ENCODE results near the gene GPD1L.
"Not testable (repeated sequence)": the region's sequence is repeated elsewhere in the genome, so short reads cannot be mapped to it uniquely, and the experiment has no call there.

The GPD1L gene

DNA sequence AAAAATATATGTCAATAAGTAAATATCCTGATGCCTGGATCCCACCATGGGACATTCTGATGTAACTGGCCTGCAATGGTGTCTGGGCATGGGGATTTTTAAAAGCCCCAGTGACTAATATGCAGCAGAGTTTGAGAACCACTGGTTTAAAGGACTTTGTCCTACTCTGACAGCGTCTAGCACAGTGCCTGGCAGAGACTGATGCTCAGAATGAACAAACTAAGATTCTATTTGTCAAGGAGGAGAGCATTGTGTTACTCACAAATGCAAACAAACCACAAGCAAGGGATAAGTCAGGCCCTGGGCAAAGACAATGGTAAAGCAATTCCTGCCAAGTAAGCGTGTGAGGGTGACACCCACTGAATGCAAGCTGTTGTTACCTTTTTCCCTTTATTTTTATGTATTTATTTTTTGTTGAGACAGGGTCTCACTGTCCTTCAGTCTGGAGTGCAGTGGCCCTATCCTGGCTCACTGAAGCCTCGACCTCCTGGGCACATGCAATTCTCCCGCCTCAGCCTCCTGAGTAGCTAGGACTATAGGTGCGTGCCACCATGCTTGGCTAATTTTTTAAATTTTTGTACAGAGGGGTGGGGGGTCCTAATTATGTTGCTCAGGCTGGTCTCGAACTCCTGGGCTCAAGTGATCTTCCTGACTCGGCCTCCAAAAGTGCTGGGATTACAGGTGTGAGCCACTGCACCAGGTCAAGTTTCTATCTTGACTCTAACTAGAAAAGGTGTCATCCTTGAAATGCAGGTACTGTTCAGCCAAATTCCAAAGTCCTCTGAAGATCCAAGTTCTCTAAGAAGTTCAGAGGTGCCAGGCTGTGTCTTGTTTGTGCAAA, 909 bp upstream of the GPD1L start:
- DNase-seq (ENCODE audit: low spot score): no peak

DNA sequence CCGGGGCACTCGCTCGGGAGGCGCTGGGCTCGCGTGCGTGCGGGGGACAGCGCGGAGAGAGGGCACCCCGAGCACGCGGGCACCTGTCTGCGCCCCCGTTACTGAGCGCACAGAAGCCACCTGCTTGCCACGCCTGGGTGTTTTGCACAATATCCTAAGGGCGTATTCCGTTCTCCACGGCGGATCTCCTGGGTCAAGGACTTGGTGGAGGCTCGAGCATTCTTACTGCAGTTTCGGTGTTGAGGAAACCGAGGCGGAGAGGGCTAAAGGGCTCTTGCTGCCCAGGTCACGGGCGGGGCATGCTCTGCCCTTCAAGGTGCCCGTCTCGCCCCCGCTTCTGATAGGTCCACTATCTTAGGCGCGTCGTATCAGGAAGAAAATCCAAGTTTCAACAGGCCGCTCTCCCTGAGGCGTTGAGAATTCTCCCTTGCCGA, 526 bp downstream of the GPD1L start:
- peak; percentile 8 for DNase-seq (ENCODE audit: low spot score)

DNA sequence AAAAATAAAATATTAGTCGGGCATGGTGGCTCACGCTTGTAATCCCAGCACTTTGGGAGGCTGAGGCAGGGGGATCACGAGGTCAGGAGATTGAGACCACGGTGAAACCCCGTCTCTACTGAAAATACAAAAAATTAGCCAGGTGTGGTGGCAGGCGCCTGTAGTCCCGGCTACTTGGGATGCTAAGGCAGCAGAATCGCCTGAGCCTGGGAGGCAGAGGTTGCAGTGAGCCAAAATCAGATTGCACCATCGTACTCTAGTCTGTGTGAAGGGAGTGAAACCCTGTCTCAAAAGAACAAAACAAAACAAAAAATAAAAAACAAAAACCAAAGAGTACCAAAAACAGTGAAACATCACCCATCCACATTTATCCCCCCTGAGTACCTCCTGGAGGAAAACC, 1.8 kb downstream of the GPD1L start:
- not testable (repeated sequence) for DNase-seq (ENCODE audit: low spot score)

DNA sequence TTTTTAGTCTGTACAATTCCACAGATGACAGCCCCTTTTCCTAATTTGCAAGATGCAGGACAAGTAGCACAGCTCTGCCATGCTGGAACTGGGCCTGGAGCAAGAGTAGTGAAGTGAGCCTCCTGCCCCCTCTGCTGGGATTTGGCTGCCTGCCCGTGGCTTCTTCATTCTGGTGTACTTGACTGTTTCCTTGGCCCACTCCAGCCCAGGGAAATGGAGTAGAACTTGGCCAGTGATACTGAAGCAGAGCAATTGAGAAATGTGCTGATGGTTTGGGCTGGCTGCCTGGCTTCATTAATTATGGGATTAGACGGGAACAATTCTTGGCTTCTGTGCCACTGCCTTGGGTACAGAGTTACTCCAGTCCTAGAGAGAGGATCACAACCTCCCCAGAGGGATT, 2.8 kb downstream of the GPD1L start:
- DNase-seq (ENCODE audit: low spot score): peak; percentile 11

DNA sequence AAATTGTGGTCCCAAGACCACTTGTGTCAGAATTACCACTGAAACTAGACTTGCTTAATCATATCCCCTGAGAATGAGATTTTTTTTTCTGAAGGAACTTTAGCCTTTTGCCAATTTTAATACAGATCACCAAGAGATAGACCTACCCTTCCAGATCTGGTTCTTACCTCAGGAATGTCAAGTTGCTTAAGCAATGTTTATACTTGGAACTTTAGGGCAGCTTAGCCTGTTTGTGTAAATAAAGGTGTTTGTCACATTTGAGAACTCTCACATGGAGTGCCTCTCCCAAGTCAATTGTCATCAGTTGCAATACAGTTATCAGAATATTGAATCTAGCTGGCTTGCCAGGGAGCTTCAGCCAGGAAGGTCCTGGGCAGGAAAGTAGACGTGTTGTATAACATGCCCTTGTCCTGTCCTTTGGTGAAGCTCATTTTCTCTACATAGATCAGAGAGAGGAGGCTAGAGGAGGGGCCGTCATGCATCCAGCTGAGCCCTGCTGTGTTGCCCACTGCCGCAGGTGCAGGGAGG, 3.9 kb downstream of the GPD1L start:
- no peak for DNase-seq (ENCODE audit: low spot score)

DNA sequence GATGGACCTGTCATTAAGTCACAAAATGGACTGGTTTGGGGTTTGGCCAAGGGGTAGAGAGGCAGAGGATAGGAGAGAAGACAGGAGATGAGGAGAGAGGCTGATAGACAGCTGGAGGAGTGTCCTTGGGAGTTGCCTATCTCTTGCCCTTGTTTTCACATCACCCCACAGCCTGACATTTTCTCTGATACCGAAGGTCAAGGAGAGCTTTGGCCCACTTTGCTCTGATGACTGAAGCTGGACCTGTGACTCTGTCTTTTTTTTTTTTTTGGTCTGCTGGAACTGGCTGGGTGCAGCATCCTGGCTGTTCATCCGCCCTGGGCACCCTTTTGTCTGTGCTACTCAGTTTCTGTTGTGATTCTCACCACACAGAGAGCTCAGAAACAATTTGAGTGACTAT, 5.1 kb downstream of the GPD1L start:
- no peak for DNase-seq (ENCODE audit: low spot score)

DNA sequence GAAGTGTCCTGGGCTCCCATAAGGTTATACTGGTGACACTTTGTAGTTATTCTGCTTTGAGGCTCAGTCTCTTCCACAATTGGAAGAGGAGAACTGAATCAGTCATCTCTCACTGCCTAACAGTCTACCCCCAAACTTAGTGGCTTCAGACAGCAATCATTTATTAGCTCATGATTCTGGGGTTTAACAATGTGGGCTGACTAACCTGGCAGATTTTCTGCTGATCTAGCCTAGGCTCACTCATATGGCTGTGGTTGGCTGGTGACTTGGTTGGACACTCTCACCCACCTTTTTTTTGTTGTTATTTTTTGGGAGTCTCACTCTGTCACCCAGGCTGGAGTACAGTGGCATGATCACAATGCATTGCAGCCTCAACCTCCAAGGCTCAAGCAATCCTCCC, 7.1 kb downstream of the GPD1L start:
- DNase-seq (ENCODE audit: low spot score): no peak

DNA sequence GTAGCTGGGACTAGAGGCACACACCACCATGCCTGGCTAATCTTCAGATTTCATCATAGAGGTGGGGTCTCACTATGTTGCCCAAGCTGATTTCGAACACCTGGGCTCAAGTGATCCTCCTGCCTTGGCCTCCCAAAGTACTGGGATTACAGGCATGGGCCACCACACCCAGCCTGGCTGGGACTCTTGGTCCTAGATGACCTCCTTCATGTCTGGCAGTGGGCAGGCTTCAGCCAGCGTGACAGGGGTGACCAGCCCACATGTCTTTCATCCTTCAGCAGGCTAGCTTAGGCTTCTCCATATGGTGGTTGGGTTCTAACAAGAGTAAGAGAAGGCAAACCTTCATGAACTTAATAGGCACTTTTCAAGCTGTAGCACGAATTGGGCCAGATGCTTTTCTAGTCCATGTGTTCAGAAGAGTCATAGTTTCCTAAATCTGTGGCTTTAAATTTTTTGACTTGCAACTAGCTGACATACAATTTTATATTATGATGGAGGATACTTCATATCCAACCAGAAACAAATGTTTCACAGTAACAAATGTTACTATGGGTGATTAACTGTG, 7.6 kb downstream of the GPD1L start:
- DNase-seq (ENCODE audit: low spot score): no peak

DNA sequence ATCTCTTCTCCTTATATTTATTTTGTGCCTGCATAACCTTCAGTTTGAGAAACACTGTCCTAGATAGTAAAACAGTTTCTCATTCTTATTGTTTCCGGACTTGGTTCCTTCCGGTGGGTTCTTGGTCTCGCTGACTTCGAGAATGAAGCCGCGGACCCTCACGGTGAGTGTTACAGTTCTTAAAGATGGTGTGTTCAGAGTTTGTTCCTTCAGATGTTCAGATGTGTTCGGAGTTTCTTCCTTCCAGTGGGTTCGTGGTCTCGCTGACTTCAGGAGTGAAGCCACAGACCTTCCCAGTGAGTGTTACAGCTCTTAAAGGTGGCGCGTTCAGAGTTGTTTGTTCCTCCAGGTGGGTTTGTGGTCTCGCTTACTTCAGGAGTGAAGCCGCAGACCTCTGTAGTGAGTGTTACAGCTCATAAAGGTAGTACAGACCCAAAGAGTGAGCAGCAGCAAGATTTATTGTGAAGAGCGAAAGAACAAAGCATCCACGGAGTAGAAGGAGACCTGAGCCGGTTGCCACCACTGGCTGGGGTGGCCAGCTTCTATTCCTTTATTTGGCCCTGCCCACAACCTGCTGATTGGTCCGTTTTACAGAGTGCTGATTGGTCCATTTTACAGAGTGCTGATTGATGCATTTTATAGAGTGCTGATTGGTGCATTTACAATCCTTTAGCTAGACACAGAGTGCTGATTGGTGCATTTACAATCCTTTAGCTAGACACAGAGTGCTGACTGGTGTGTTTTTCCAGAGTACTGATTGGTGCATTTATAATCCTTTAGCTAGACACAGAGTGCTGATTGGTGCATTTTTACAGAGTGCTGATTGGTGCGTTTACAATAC, 8.3 kb downstream of the GPD1L start:
- DNase-seq (ENCODE audit: low spot score): not testable (repeated sequence)

DNA sequence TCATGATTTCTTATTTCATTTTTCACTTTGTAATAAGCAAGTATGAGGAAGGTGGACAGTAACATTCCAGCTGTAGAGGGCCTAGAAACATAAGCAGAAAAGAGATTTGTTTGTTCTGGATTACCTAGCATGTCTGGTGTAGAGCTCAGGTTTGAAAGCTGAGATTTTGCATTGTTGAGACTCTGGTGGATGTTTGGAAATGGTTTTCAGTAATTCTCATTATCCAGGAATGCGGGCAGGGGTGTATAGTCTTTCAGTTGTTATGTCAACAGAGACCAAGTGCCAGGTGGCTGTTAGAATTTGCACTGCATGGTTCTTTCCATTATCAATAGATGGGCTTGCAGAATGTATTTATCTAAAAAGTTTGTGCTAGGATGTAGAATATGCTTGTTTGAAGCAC, 10.9 kb downstream of the GPD1L start:
- DNase-seq (ENCODE audit: low spot score): no peak

DNA sequence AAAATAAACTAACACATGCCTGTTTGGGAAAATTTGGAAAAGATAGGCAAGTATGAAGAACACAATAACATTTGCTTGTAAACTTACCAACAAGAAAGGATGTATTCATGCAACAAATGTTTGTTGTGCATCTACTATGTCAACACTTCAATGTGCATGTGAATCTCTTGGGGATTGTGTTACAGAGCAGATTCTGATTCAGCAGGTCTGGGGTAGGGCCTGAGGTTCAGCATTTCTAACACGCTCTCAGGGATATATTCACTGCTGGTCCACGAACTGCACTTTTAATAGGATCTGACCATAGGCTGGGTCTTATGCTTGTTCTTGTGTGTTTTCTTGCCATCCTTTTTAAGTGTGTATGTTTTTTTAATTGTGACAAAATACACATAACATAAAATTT, 11.8 kb downstream of the GPD1L start:
- no peak for DNase-seq (ENCODE audit: low spot score)

DNA sequence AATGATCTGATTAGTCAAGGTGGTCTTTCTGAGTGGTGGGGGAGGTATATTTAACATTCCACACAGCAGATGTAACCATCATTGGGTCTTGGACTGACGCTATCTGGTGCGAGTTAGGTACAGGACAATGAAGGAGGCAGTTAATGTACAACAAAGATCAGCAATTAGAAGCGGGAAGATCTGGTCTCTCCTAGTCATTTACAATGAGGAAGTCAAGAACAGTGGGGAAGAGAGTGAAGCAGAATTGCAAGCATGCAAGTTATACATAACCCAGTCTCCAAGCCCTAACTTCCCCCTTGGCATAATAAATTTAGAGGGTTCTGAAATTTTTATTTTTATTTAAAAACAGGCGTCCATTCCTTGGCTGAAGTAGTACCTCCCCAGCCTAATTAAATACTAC, 14.1 kb downstream of the GPD1L start:
- DNase-seq (ENCODE audit: low spot score): no peak

DNA sequence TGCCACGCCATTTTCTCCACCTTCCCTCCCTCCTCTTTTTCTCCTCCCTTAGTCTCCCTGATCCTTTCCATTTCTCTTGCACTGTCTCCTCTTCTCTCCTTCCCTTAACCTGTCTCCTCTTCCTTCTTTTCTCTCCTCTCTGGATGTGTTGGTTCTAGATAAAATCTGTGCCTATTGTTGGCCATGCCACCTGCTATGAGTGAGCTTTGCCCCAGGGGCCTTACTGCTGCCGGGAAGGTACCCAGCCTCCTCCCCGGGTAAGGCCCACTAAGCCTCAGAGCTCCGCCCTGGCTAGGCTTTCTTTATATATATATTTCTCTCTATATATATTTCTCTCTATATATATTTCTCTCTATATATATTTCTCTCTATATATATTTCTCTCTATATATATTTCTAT, 14.7 kb downstream of the GPD1L start:
- DNase-seq (ENCODE audit: low spot score): no peak

DNA sequence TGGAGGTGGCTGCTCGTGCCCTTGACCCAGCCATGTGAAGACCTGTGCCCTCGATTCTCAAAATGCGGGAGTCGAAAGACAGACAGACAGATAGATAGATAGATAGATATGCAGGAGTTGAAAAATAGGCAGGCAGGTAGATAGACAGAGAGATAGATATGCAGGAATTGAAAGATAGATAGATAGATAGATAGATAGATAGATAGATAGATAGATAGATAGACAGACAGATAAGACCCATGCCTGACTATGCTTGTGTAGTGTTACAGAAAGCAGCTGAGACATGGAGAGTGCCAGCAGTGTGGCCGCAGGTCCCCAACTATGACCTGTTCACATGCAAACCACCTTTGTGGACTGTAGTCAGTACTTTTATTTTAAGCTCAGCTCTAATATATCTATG, 17.2 kb downstream of the GPD1L start:
- no peak for DNase-seq (ENCODE audit: low spot score)

DNA sequence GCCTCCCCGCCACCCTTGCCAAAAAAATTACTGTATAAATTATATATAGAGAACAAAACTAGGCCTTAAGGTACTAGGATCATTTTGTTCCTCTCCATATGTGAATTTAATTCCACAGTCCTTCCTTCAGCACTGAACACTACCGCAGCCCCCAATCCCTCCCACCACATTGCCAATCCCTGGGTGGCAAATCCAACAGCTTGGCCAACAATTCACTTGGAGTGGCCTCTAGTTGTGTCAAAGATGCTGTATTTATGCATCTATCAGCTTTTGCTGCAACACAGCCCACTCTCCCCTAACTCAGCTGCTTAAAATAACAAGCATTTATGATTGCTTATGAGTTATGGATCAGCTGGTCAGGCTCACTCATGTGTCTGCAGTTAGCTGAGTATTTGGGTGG, 18.6 kb downstream of the GPD1L start:
- DNase-seq (ENCODE audit: low spot score): no peak

DNA sequence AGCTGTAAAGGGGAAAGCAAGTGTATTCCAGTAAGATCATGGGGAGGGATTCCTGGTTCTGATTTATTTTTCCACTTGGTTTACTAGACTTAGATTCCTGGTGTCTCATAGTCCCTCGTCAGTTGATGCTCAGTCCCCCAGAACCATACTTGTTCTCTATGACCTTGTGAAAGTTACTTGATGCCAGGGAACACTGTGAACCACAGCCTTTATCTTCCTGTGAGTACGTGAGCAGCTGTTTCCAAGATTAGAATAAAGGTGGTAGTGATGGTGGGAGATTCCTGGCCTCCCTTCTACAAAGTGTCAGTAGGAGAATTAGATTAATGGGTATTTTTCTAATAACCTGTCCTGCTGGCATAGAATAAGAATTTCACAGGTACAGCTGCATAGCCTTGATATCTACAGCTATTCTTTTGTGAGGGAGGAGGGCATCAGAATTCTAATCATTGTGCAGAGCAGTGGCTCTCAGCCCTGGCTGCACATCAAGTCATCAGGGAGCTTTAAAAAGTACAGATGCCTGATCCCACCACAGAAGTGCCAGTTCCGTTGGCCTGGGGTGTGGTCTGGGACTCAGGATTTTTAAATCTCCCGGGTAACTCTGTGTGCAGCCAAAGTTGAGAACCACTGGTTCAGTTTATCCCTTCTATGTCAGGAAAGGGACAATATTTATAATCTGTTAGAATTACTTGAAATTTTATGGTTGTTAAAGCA, 20.0 kb downstream of the GPD1L start:
- DNase-seq (ENCODE audit: low spot score): no peak

DNA sequence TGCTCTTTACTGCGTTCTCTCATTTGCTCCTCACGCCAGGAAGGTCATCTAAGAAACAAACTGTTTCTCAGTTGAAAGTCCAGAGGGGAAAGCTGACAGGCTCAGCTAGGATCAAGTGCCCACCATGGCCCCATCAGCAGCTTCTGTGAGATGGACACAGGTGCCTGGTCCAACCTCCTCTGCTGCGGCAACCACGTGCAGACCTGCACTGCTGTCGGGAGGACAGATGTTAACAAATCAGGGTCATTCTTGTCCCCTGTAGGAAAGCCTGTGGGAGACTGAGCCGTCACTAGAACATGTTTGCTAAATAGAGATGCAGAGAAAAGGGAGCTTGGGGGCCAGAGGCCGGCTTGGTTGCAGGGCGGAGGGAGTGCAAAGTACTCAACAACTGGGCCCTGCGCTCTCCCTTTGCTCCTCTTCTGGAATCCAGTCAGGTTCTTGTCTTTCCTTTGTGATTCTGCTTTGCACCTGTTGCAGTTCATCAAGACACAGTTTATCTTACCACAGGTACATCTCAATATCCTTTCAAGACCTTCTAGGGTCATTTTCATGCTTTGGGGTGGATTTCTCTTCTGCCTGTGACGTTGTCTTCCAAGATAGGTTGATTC, 20.9 kb downstream of the GPD1L start:
- no peak for DNase-seq (ENCODE audit: low spot score)

DNA sequence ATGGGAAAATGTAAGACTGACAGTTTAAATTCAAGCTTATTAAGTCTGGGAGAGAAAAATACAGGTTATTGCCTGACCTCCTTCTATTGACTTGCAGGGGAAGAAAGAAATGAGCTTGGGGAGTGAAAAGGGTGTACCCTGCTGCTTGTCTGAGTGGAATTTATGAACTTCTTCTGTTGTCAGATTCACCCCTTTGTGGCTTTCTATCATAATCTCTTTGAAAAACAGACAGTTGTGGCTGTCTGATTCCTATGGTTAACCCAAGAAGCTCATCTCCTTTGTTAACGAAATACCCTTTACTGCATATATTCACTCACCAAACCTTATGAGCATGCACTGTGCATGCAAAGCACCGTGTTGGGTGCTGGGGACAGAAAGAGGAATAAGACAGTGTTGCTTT, 22.5 kb downstream of the GPD1L start:
- no peak for DNase-seq (ENCODE audit: low spot score)

DNA sequence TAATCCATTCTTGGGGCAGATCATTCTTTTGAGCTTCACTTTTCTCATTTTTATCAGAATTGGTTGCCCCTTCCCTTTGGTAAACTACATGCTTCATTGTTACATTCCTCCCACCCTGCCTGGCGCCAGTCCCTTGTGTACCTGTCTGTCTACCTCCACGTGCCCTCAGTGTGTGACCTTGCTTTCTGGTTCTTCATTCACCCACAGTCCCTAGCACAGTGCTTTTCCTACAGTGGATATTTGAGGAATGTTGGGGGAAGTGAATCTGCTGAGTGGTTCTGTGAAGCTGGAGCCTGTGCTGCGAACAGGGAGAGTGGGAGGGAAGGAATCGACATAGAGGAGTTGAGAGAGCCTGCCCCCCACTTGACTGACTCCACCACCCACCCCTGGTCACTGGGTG, 23.4 kb downstream of the GPD1L start:
- no peak for DNase-seq (ENCODE audit: low spot score)

DNA sequence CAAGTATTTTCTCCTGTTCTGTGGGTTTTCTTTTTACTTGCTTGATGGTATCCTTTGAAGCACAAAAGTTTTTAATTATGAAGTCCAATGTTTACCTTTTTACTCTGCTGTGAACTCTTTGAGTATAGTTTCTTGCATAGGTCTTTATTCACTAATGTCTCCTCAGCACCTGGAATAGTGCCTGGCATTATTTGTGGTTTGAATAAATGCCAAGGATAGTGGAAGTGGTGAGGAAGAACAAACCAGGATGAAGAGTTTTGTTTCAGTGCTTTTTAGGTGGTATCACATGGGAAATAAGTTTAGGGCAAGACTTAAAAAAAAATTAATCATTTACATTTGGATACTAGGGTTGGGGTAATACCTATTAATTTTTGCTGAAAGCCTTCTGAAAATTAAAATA, 25.7 kb downstream of the GPD1L start:
- DNase-seq (ENCODE audit: low spot score): no peak

DNA sequence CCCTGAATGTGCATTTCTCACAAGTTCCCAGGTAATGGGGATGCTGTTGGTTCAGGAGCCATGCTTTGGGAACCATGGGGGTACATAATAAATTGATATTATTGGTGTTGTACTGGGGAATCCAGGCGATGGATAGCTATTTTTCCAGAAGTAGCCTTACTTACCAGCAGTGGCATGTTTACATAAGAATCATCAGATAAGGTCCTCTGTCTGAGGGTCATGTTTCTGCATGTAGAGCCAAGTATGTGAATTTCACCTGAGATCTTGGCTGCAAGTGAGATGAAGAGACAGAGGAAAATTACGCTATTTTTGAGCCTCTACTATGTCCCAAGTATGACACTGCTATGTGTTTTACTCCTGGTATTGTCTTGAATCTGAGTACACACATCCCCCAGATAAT, 26.3 kb downstream of the GPD1L start:
- DNase-seq (ENCODE audit: low spot score): no peak

DNA sequence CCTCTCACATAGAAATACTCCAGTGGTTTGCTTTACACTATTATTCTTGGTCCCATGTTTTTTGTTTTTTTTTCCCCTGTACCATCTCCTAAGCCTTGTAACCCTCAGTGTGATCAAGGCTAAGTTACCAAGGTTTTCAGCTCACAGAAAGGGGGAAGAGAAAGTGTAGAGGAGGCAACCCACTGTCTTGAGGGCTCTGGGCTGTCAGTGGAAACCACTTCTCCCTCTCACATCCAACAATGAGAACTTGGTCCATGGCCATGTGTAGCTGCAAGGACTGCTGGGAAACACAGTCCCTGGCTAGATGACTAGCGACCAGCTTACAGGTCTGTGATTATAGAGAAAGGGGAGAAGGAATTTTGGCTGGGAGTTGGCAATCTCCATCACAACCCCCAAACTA, 30.3 kb downstream of the GPD1L start:
- DNase-seq (ENCODE audit: low spot score): no peak

All from AG08396 (cell line).